HG02571 (cell line): ENCODE results near the gene CBL.
"Not testable (repeated sequence)": the region's sequence is repeated elsewhere in the genome, so short reads cannot be mapped to it uniquely, and the experiment has no call there.

Experiments
- ATAC-seq: cut with Tn5 transposase; IDR thresholded peaks from one replicate; pipeline ENCODE4 v1.9.1; 2021; ENCODE audit warnings: mild to moderate bottlenecking, moderate library complexity; ENCODE audit not compliant: unreplicated experiment

The CBL gene

DNA sequence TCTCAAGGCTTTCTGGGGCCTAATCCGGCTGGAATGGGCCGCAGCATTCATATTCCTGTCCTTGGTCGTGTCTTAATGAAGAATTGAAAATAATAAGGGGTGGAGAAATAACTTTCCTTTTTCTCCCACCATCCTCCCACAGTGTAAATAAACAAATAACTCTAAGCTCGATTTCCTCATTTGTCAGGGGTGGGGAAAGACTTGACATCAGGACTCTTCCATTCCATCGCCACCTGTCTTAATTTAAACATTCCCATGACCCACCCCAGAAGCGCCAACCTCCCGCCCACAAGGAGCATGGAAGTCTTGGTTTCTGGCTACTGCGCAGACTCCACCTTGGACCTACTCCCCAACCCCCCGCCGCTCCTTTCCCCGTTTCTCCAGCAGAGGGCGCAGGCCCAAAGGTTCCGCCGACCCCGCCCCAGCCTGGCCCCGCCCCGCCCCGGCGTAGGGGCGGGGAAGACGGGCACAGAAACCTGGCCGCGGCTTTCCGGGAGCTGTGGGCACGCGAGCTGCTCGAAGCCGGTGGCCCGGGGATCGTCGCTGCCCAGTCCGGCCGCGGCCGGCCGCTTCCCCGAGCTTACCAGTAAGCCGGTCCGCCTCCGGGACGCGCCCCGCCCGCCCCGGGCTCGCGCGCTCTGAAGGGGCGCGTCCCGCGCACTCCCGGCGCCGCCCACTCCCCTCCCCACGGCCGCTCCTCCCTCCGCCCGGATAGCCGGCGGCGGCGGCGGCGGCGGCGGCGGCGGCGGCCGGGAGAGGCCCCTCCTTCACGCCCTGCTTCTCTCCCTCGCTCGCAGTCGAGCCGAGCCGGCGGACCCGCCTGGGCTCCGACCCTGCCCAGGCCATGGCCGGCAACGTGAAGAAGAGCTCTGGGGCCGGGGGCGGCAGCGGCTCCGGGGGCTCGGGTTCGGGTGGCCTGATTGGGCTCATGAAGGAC, at the start of gene CBL:
Gene CBL (plus strand): TSS at position 766 of the 937 bp plus-strand sequence. CDS start 79 bp downstream, at position 845.
- ATAC-seq, result peak; percentile 77

DNA sequence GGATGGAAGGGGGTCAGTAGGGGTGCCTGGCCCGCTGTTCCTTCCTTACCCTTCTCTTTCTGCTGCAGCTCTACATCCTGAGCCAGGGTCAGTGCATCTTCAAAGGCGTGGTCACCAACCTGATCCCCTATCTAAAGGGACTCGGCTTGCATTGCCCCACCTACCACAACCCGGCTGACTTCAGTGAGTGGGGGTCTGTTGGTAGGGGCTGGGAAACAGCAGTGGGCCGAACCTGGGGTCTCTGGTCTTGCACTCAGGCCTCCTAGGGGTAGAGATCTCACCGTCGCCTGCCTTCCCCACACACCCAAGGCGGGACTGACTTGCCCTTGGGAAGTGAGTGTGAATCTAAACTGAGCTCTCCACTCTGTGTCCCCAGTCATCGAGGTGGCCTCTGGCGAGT, 49.6 kb upstream of the CBL start:
- no peak for ATAC-seq

DNA sequence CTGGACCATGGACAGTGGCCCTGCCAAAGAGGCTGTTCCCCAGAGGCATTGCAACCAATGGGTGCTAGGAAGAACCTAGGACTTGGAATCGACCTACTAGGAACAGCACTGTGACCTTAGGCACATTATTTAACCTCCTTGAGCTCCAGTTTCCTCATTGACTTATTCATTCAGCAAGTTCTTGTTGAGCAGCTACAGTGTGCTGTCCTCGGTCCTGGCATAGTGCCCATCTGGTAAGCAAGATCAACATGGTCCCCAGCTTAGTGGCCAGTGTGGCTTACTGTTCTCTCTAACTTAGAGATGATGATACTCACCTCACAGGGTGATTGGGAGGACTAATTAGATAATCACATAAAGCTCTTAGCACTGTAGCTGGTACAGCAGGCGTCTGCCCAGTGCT, 49.1 kb upstream of the CBL start:
- ATAC-seq, result no peak

DNA sequence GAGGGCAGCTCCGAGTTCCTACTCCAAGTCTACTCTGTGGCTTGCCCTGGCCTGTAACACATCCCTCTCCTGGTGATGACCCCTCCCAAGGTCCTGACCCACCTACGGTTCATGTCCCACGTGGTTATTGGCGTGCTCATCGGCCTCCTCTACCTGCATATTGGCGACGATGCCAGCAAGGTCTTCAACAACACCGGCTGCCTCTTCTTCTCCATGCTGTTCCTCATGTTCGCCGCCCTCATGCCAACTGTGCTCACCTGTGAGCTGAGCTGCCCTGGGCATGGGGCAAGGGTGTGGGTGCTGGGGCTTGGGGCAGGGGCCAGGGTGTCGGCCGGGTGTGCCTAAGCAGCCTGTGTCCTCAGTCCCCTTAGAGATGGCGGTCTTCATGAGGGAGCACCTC, 47.7 kb upstream of the CBL start:
- no peak for ATAC-seq

DNA sequence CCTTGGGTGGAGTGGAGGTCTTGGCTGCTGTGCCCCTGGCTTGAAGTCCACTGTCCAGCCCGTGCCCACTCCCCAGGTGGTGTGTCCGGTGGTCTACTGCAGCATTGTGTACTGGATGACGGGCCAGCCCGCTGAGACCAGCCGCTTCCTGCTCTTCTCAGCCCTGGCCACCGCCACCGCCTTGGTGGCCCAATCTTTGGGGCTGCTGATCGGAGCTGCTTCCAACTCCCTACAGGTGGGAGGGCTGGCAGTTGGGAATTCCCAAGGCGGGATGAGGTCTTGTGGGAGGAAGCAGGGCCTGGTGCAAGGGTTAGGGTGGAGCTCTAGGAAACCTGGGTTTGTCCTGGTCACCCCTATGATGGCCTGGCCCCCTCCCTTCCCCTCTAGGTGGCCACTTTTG, 46.0 kb upstream of the CBL start:
- ATAC-seq, result no peak

DNA sequence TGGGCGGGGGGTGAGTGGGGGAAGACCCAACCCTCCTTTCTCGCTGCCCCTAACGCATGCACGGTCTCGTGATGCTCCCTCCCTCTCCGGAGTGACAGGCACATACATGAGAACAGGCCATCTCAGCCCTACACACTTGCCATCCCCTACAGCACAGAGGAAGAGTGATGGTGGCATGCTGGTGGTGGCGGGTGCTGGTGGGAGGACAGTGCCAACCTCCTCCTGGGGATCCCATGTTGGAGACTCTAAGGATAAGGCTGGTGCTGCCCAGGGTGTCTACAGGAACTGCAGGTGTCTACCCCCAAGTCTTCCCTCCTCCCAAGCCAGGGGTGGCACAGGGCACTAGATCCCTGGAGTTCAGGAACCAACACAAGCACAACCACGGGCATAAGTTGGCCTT, 44.3 kb upstream of the CBL start:
- ATAC-seq, result no peak

DNA sequence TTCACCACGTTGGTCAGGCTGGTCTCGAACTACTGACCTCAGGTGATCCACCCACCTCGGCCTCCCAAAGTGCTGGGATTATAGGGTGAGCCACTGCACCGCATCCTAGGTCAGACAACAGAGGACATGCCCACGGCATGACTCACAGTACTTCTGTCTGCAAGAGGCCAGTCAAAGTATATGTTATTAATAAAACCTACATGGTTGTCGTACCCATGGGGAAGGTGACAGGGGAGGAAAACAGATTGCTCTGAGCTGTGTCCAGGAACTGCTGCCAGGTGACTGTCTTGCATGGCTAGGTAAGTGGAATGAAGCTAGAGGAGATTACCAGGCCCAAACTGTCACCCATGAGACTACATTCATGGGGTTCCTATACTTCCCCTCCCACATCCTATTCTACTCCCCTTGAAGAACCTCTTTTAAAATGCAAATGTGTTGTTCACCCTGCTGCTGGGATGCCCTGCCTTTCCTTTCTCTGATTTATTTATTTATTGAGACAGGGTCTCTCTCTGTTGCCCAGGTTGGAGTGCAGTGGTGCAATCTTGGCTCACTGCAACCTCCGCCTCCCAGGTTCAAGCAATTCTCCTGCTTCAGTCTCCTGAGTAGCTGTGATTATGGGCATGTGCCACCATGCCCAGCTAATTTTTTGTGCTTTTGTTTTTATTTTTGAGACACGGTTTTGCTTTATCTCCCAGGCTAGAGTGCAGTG, 39.6 kb upstream of the CBL start:
- no peak for ATAC-seq

DNA sequence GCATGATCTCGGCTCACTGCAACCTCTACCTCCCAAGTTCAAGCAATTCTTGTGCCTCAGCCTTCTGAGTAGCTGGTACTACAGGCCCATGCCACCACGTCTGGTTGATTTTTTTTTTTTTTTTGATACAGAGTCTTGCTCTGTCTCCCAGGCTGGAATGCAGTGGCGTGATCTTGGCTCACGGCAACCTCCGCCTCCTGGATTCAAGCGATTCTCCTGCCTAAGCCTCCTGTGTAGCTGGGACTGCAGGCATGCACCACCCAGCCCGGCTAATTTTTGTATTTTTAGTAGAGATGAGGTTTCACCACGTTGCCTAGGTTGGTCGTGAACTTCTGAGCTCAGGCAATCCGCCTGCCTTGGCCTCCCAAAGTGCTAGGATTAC, 39.1 kb upstream of the CBL start:
- not testable (repeated sequence) for ATAC-seq

DNA sequence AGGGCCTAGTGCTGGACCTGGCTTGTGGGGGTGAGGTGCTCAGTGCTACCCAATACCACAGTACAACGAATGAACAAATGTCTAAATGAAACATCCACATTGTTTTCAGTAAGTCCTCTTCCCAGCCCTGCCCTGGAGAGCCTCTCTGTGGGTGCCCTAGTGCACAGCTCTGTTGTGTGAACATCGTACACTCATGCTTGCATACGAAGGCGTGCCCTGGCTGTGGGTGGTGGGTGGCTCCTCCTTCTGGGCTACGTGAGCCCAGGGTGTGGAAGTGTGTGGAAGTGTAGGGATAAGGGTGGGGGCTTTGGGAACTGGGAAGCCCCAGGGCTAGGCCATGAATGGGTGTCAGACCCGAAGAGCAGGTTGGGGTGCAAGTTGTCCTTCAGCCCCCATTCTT, 38.2 kb upstream of the CBL start:
- no peak for ATAC-seq

DNA sequence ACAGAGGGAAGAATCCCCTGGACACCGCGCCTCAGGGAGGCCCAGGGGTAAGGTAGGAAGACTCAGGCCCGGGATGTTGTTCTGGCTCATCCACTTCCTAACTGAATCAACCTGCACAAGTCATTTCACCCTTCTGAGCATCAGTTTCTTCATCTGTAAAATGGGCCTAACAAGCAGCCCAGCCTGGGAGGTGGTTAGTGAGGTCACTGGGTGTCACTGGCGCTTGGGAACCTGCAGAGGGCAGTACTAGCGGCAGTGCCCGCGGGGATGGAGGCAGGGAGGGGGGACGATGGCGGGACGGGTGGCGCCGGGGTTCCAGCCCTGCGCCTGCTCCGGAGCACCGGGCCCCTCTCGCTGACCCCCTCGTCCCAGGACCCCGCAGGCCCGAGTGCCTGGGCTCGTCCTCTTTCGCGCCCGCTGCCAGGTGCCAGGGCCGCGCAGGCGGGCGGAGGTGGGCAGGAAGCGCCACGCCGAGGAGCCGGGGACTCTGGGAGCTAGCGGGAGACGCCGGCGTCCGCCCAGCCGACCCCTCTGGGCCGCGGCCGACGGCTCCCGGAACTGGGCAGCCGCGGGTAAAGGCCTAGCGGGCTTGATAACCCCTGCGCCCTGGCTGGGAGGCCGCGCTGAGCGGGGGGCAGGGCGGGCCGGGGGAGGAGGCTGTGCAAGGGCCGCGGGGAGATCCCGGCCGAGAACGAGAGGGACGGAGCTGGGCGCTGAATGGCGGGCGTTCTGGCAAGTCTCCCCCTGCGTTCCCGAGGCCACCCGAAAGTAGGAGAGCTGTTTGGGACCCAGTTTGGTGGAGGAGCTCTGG, 37.5 kb upstream of the CBL start, which contains the start of gene NLRX1:
Gene NLRX1 (plus strand): TSS at position 255 of the 811 bp plus-strand sequence. CDS start 2,679 bp downstream, outside the sequence.
- peak; percentile 83 for ATAC-seq

DNA sequence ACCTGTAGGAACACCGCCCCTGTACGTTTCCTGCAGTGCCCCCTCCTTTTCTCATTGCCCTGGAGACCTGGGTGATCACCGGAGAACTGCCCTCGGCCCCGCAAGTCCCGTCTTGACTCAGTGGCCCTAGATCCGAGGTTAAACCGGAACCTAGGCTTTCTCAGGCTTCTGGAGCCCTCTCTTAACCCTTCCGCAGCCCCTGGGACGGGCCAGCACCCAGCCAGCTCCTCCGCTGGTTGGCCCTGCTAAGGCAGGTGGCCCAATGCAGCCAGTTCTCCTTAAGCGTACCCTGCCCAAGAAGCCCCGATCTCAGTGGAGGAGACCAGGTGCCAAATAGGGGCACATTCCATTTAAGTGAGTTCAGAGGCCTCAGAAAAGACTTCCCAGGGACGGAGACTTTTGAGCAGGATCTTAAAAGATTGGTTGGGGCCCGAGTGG, 36.8 kb upstream of the CBL start:
- ATAC-seq, result peak; percentile 11

DNA sequence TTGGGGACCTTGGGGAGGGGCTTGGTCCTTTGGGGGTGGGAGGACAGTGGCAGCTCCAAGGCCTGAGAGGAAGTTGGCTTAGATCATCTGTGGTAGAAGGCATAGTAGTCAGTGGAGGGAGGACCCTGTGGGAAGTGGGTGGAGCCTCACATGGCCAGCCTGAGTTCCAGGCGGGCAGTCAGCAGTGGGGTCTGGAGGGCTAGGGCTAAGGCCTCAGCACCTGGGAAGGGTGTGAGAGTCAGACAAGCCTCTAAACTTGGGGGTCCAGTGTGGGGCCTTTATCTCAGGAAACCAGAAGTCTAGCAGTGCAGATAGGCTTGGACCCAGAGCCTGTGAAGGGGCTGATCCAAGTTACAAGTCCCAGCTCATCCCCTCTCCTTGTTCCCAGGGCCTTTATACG, 33.6 kb upstream of the CBL start:
- ATAC-seq, result no peak

DNA sequence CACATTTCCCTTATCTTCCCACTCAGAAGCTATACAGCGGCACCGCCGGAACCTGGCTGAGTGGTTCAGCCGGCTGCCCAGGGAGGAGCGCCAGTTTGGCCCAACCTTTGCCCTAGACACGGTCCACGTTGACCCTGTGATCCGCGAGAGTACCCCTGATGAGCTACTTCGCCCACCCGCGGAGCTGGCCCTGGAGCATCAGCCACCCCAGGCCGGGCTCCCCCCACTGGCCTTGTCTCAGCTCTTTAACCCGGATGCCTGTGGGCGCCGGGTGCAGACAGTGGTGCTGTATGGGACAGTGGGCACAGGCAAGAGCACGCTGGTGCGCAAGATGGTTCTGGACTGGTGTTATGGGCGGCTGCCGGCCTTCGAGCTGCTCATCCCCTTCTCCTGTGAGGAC, 32.7 kb upstream of the CBL start:
- ATAC-seq, result no peak

DNA sequence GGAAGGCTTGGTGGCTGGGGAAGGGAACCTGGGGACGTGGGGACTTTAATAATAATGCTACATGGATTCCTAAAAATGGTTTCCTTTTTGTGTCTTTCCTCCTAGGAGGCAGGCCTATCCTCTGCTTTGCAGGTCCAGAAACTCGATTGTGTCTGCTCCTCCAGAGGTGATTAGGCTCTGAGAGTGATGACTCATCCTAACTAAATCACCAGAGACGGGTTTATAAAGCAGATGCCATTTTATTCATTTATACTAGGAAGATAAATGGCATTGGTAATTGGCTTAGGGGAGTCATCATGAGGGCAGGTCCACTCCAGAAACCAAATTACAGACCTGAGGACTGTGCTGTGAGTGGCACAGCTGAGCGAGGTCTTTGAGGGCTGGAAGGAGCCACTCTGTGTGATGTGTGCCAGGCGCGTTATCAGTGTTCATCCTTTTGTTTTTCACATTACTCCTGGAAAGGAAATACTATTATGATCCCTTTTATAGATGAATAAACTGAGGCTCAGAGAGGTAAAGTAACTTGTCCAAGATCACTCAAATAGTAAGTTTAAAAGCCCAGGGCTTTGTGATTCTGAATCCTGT, 30.6 kb upstream of the CBL start:
- ATAC-seq, result no peak

DNA sequence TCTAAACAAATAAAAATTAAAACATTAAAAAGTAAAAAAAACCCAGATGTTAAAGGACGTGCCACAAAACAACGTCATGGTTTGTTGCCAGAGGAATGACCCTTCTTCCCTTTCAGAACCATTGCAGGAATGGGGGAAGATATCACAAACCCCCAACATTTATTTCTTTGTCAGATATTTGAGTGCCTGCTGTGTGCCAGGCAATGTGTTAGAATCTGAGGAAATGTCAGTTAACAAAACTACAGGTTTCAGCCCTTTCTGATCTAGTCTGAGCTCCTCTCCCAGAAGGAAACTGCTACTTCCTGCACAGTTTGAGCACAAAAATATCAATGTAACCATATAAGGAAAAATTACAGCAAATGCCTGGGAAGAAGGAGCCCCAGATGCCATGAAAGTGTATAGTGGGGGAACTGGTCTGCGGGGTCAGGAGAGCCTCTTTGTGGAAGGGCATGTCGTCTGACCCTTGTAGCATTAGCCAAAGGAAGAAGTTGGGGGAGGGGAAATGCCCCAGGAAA, 27.9 kb upstream of the CBL start:
- no peak for ATAC-seq

DNA sequence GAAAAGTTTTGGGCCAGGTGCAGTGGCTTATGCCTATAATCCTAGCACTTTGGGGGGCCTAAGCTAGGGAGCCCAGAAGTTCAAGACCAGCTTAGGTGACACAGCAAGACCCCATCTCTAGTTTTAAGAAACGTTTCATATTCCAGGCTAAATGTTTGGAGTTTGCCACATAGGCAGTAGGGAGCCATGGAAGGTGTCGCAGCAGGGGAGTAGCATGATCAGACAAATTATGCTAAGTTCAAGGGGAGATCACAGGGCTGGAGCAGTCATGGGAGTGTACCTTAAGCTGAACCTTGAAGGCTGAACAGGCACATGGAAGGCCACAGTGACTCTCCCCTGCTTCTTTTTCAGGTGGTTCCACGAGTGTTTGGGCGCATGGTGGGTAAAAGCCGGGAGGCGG, 26.8 kb upstream of the CBL start:
- no peak for ATAC-seq

DNA sequence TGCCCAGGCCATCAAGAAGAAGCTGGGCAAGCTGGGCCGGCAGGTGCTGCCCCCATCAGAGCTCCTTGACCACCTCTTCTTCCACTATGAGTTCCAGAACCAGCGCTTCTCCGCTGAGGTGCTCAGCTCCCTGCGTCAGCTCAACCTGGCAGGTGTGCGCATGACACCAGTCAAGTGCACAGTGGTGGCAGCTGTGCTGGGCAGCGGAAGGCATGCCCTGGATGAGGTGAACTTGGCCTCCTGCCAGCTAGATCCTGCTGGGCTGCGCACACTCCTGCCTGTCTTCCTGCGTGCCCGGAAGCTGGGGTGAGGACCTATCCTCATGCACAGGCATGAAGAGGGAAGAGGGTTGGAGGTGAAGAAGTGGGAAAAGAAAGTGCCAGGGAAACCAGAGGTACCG, 26.2 kb upstream of the CBL start:
- no peak for ATAC-seq

DNA sequence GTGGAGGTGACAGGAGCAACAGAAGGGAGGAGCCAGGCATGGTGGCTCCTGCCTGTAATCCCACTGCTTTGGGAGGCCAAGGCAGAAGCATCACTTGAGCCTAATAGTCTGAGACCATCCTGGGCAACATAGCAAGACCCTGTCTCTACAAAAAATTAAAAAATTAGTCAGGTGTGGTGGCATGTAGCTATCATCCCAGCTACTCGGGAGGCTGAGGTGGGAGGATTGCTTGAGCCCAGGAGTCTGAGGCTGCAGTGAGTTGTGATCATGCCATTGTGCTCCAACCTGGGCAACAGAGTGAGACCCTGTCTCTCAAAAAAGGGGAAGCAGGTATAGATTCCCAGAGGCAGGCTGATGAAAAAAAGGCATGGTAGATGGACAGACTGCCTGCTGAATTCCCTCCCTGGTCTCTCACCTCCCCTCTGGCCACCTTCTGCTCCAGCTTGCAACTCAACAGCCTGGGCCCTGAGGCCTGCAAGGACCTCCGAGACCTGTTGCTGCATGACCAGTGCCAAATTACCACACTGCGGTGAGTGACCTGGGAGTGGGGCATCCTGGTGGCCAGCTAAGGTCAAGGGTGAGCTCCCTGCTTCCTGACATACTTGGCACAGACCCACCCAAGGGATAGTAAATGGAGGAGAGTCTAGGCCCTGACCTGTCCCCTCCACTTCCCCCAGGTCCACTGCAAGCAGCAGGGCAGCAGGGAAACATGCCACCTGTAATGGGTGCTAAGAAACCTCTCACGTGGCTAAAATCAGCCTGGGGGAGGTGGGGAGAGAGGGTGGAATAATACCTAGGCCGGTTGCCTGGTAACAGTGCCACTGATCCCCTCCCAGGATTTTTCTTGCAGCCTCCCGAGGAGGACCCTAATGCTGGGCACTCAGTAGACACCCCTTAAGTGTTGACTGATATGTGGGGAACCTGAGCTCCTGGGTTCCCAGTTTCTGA, 25.1 kb upstream of the CBL start:
- no peak for ATAC-seq

DNA sequence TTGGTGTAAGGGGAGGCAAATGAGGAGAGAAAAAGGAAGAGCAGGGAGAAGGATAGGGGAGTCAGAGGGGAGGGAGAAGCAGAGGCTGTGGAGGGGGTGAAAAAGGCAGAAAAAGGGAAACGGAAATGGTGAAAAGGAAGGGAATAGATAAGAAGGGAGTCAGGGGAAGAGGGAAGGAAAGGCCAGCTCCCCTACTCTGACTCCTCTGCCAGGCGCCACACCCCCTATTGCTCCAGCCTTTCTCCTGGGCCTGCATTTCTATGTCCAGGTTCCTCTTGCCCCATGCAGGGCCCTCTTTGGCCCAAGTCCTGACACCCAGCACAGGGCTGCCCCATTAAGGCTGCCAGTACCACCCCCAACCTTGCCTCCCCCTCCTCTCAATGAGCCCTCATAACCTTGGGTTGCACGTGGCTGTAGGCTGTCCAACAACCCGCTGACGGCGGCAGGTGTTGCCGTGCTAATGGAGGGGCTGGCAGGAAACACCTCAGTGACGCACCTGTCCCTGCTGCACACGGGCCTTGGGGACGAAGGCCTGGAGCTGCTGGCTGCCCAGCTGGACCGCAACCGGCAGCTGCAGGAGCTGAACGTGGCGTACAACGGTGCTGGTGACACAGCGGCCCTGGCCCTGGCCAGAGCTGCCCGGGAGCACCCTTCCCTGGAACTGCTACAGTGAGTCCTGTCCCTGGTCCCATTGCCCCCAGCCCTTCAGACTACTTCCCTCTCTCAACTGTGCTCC, 24.3 kb upstream of the CBL start:
- ATAC-seq, result no peak
